ENCODE measurements around the gene SLC22A23.

GRCh38 chr6:3310051-3310448 is 146.8 kb downstream of the SLC22A23 start:
- TF ChIP-seq CTCF (IDR thresholded peaks at IDR 0.05; ENCODE audit: low read depth, low read length, missing input control), result no peak
- no peak for TF ChIP-seq MAX (IDR thresholded peaks at IDR 0.05)
